Neural cell (in vitro differentiated cells): ENCODE data around the gene CATSPER1. TPM values are rescaled to one million over a fixed set of nuclear protein-coding genes. Genes with fewer than 3 reads are reported as not detected.

Source experiments
- H2AFZ ChIP-seq: fragments of 200-600, 300-800 bp; sonication (generic), shearing (Covaris generic); 2 replicates; pipeline ENCODE4 v1.6.0; 2014; ENCODE audit warnings: low read depth, mild to moderate bottlenecking, antibody characterized with exemption, low read length, moderate library complexity
- H3F3A ChIP-seq: fragments of 200-600 bp; shearing (Covaris generic); 2 replicates; pipeline ENCODE4 v1.6.1; 2016; ENCODE audit warnings: mild to moderate bottlenecking, moderate library complexity, mixed read lengths, antibody characterized with exemption, low read length; ENCODE audit not compliant: insufficient read depth, poor library complexity, severe bottlenecking
- H3K27ac ChIP-seq: fragments of 200-600, 300-800 bp; sonication (generic), shearing (Covaris generic); 2 replicates; pipeline ENCODE4 v1.5.1; 2014; ENCODE audit warnings: mild to moderate bottlenecking, low read length, moderate library complexity
- H3K27me3 ChIP-seq: fragments of 300-800, 200-600 bp; sonication (generic), shearing (Covaris generic); 2 replicates; pipeline ENCODE4 v1.6.0; 2014; ENCODE audit warnings: mild to moderate bottlenecking, low read depth, low read length, moderate library complexity; ENCODE audit not compliant: insufficient read depth
- H3K36me3 ChIP-seq: fragments of 300-800, 200-600 bp; sonication (generic), shearing (Covaris generic); 2 replicates; pipeline ENCODE4 v1.5.1; 2014; ENCODE audit warnings: mild to moderate bottlenecking, antibody characterized with exemption, low read length, moderate library complexity; ENCODE audit not compliant: insufficient read depth
- H3K4me2 ChIP-seq: fragments of 300-800, 200-600 bp; sonication (generic), shearing (Covaris generic); 2 replicates; pipeline ENCODE4 v1.6.0; 2014; ENCODE audit warnings: mild to moderate bottlenecking, low read length
- H3K4me3 ChIP-seq: fragments of 300-800, 200-600 bp; sonication (generic), shearing (Covaris generic); 2 replicates; pipeline ENCODE4 v1.5.1; 2014; ENCODE audit warnings: mild to moderate bottlenecking, low read length, moderate library complexity
- H3K79me2 ChIP-seq: fragments of 200-600 bp; shearing (Covaris generic); replicated peaks from 2 replicates; pipeline ENCODE4 v1.6.0; 2014; ENCODE audit warnings: mild to moderate bottlenecking, low read length, moderate library complexity; ENCODE audit not compliant: insufficient read depth
- H3K9ac ChIP-seq: fragments of 300-800, 200-600 bp; sonication (generic), shearing (Covaris generic); 2 replicates; pipeline ENCODE4 v1.6.1; 2016; ENCODE audit warnings: mild to moderate bottlenecking, low read length, mixed read lengths
- H3K9me2 ChIP-seq: fragments of 200-600 bp; shearing (Covaris generic); 2 replicates; pipeline ENCODE4 v1.6.1; 2016; ENCODE audit warnings: mild to moderate bottlenecking, low read length, mixed read lengths; ENCODE audit not compliant: insufficient read depth
- H3K9me3 ChIP-seq: fragments of 200-600, 300-800 bp; sonication (generic), shearing (Covaris generic); 2 replicates; pipeline ENCODE4 v1.6.1; 2016; ENCODE audit warnings: mild to moderate bottlenecking, mixed run types, low read length, moderate library complexity, mixed read lengths
- H4K20me1 ChIP-seq: fragments of 200-600 bp; shearing (Covaris generic); 2 replicates; pipeline ENCODE4 v1.6.1; 2016; ENCODE audit warnings: mild to moderate bottlenecking, mixed run types; ENCODE audit not compliant: insufficient read depth
- CTCF ChIP-seq: fragments of 450-650 bp; IDR thresholded peaks from 2 replicates; pipeline ENCODE4 v1.5.1; 2014; ENCODE audit warnings: antibody characterized with exemption, mild to moderate bottlenecking, moderate library complexity; ENCODE audit not compliant: poor library complexity, severe bottlenecking
- EP300 ChIP-seq: fragments of 450-650 bp; conservative IDR thresholded peaks from 2 replicates; pipeline ENCODE4 v1.6.1; 2014; ENCODE audit warnings: antibody characterized with exemption, mild to moderate bottlenecking, moderate library complexity; ENCODE audit not compliant: poor library complexity, severe bottlenecking
- EZH2 ChIP-seq: fragments of 200-600, 300-800 bp; shearing (Covaris generic), sonication (generic); IDR thresholded peaks from 2 replicates; pipeline ENCODE4 v1.6.1; 2014; ENCODE audit warnings: antibody characterized with exemption, low read length, borderline replicate concordance, mild to moderate bottlenecking; ENCODE audit not compliant: insufficient read depth, poor library complexity, severe bottlenecking
- MXI1 ChIP-seq: fragments of 450-650 bp; conservative IDR thresholded peaks from 2 replicates; pipeline ENCODE4 v1.6.1; 2014; ENCODE audit warnings: antibody characterized with exemption, mild to moderate bottlenecking; ENCODE audit not compliant: poor library complexity, severe bottlenecking
- POLR2AphosphoS5 ChIP-seq: IDR thresholded peaks from 2 replicates; pipeline ENCODE4 v1.6.1; 2012
- RAD21 ChIP-seq: fragments of 450-650 bp; conservative IDR thresholded peaks from 2 replicates; pipeline ENCODE4 v1.6.1; 2014; ENCODE audit warnings: antibody characterized with exemption, mild to moderate bottlenecking, moderate library complexity
- SMC3 ChIP-seq: fragments of 450-650 bp; conservative IDR thresholded peaks from 2 replicates; pipeline ENCODE4 v1.6.1; 2014; ENCODE audit warnings: antibody characterized with exemption, mild to moderate bottlenecking, moderate library complexity; ENCODE audit not compliant: poor library complexity
- TAF1 ChIP-seq: IDR thresholded peaks from 2 replicates; pipeline ENCODE4 v1.6.1; 2012; ENCODE audit warnings: low read depth
- polyA plus RNA-seq: library from polyadenylated mRNA; depleted of rRNA; stranded (reverse); fragments of >200 nt; gene quantifications from 2 replicates; pipeline ENCODE4 v1.2.3, GENCODE V29; 2014
- TF ChIP-seq, protein P1 (sequence below): IDR thresholded peaks from 2 replicates; pipeline ENCODE4 v1.6.1; 2012; ENCODE audit warnings: borderline replicate concordance

The CATSPER1 gene
- polyA plus RNA-seq, 1 donor from 2014 or later, result not detected

DNA sequence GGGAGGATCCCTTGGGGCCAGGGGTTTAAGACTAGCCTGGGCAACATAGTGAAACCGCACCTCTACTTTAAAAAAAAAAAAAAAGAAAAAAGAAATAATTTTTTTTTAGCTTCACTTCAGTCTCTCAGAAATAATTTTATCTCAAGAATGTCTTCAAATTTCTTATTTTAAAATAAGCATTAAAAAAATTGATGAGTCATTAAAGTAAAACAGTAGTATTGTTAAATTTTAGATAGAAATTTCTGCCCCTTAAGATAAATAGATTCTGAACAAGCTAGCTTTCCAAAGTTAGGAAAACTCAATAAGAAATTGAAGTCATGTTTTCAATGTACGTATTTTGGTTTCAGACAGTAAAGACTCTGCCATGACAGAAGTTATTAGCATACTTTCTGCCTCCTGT lies 36.1 kb upstream of the CATSPER1 start:
- H3K27me3 ChIP-seq, result no peaks in the 10 kb centered on the region
- H3K79me2 ChIP-seq, result peaks cover 4% of the 10 kb centered on the region
- no peak overlapping the region for H3K9ac ChIP-seq
- H4K20me1 ChIP-seq, result no peaks in the 10 kb centered on the region
- peaks cover 8% of the 10 kb centered on the region for H3K36me3 ChIP-seq
- no peak overlapping the region for H3K4me2 ChIP-seq
- no peak overlapping the region for H2AFZ ChIP-seq
- no peaks in the 10 kb centered on the region for H3K9me2 ChIP-seq
- H3K27ac ChIP-seq, result no peak overlapping the region
- TF ChIP-seq SMC3 (no peak), TAF1 (no peak), EP300 (no peak), RAD21 (no peak), EZH2 (no peak), CTCF (no peak), MXI1 (no peak), POLR2AphosphoS5 (no peak)
- TF ChIP-seq, protein P1, sequence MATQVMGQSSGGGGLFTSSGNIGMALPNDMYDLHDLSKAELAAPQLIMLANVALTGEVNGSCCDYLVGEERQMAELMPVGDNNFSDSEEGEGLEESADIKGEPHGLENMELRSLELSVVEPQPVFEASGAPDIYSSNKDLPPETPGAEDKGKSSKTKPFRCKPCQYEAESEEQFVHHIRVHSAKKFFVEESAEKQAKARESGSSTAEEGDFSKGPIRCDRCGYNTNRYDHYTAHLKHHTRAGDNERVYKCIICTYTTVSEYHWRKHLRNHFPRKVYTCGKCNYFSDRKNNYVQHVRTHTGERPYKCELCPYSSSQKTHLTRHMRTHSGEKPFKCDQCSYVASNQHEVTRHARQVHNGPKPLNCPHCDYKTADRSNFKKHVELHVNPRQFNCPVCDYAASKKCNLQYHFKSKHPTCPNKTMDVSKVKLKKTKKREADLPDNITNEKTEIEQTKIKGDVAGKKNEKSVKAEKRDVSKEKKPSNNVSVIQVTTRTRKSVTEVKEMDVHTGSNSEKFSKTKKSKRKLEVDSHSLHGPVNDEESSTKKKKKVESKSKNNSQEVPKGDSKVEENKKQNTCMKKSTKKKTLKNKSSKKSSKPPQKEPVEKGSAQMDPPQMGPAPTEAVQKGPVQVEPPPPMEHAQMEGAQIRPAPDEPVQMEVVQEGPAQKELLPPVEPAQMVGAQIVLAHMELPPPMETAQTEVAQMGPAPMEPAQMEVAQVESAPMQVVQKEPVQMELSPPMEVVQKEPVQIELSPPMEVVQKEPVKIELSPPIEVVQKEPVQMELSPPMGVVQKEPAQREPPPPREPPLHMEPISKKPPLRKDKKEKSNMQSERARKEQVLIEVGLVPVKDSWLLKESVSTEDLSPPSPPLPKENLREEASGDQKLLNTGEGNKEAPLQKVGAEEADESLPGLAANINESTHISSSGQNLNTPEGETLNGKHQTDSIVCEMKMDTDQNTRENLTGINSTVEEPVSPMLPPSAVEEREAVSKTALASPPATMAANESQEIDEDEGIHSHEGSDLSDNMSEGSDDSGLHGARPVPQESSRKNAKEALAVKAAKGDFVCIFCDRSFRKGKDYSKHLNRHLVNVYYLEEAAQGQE, result no peak
- no peaks in the 10 kb centered on the region for H3F3A ChIP-seq
- H3K9me3 ChIP-seq, result no peaks in the 10 kb centered on the region
- H3K4me3 ChIP-seq, result no peak overlapping the region

DNA sequence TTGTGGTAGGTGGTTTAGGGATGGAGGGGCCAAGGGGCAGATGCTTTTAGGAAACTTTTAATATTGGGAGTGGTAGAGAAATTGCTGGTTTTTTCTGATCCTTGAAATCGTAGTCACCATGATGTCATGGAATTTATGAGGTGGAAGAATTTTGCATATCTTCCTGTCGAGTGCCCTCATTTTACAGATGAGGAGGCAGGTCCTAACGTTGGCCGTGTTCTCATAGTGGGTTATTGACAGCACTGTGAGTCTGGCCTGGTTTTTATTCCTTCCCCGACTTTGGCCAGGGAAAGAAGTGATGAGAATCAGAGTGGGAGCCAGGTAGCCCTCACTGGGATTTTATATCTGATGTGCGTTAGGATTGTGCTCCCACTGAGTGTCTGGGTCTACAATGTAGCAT lies 35.0 kb upstream of the CATSPER1 start:
- H3K27ac ChIP-seq, result no peak overlapping the region
- H3K4me3 ChIP-seq, result no peak overlapping the region
- H3K9ac ChIP-seq, result no peak overlapping the region
- H3K4me2 ChIP-seq, result no peak overlapping the region
- no peaks in the 10 kb centered on the region for H3K9me2 ChIP-seq
- H2AFZ ChIP-seq, result no peak overlapping the region
- peaks cover 4% of the 10 kb centered on the region for H3K79me2 ChIP-seq
- TF ChIP-seq, protein P1, result no peak
- no peak for TF ChIP-seq SMC3
- no peak for TF ChIP-seq MXI1
- no peak for TF ChIP-seq RAD21
- TF ChIP-seq EP300, result no peak
- TF ChIP-seq TAF1, result no peak
- no peak for TF ChIP-seq CTCF
- no peak for TF ChIP-seq POLR2AphosphoS5
- no peak for TF ChIP-seq EZH2
- H3F3A ChIP-seq, result no peaks in the 10 kb centered on the region
- H4K20me1 ChIP-seq, result no peaks in the 10 kb centered on the region
- no peaks in the 10 kb centered on the region for H3K9me3 ChIP-seq
- peaks cover 8% of the 10 kb centered on the region for H3K36me3 ChIP-seq
- no peaks in the 10 kb centered on the region for H3K27me3 ChIP-seq
